Hepatocyte (in vitro differentiated cells): ENCODE data around the gene AGBL5. TPM values are rescaled to one million over a fixed set of nuclear protein-coding genes. Genes with fewer than 3 reads are reported as not detected.

Experiments
- DNase-seq: peaks from one replicate; pipeline ENCODE4 v3.0.0-alpha.2; 2016; ENCODE audit warnings: low spot score
- H2AFZ ChIP-seq: fragments of 200-600 bp; sonication (generic); 2 replicates; pipeline ENCODE4 v1.6.0; 2016; ENCODE audit warnings: antibody characterized with exemption, mild to moderate bottlenecking
- H3K27ac ChIP-seq: fragments of 200-600 bp; sonication (generic); 2 replicates; pipeline ENCODE4 v1.5.1; 2016; ENCODE audit warnings: mild to moderate bottlenecking
- H3K27me3 ChIP-seq: fragments of 200-600 bp; sonication (generic); 2 replicates; pipeline ENCODE4 v1.6.1; 2016
- H3K36me3 ChIP-seq: fragments of 200-600 bp; sonication (generic); replicated peaks from 2 replicates; pipeline ENCODE4 v1.5.1; 2016; ENCODE audit warnings: low read depth; ENCODE audit not compliant: insufficient read depth
- H3K4me1 ChIP-seq: fragments of 200-600 bp; sonication (generic); 2 replicates; pipeline ENCODE4 v1.5.1; 2016; ENCODE audit warnings: mild to moderate bottlenecking, moderate library complexity; ENCODE audit not compliant: insufficient read depth
- H3K4me2 ChIP-seq: fragments of 200-600 bp; sonication (generic); 2 replicates; pipeline ENCODE4 v1.6.0; 2016
- H3K4me3 ChIP-seq: fragments of 200-600 bp; sonication (generic); 2 replicates; pipeline ENCODE4 v1.5.1; 2016; ENCODE audit warnings: mild to moderate bottlenecking
- H3K79me2 ChIP-seq: fragments of 200-600 bp; sonication (generic); 2 replicates; pipeline ENCODE4 v1.6.0; 2017; ENCODE audit warnings: mild to moderate bottlenecking
- H3K9me2 ChIP-seq: fragments of 200-600 bp; sonication (generic); replicated peaks from 2 replicates; pipeline ENCODE4 v1.6.0; 2017; ENCODE audit warnings: mild to moderate bottlenecking; ENCODE audit not compliant: insufficient read depth
- H3K9me3 ChIP-seq: fragments of 200-600 bp; sonication (generic); 2 replicates; pipeline ENCODE4 v1.5.1; 2016; ENCODE audit warnings: low read depth, mild to moderate bottlenecking
- H4K20me1 ChIP-seq: fragments of 200-600 bp; sonication (generic); 2 replicates; pipeline ENCODE4 v1.6.0; 2016; ENCODE audit warnings: mild to moderate bottlenecking; ENCODE audit not compliant: insufficient read depth, poor library complexity, severe bottlenecking
- CTCF ChIP-seq: fragments of 200-600 bp; sonication (generic); IDR thresholded peaks from 2 replicates; pipeline ENCODE4 v1.5.1; 2016; ENCODE audit warnings: antibody characterized with exemption, mild to moderate bottlenecking; ENCODE audit not compliant: poor library complexity
- EZH2 ChIP-seq: fragments of 200-600 bp; sonication (generic); IDR thresholded peaks from 2 replicates; pipeline ENCODE4 v1.6.1; 2016; ENCODE audit warnings: antibody characterized with exemption, mild to moderate bottlenecking, borderline replicate concordance
- EZH2phosphoT487 ChIP-seq: fragments of 200-600 bp; sonication (generic); IDR thresholded peaks from one replicate; pipeline ENCODE4 v1.6.1; 2018; ENCODE audit warnings: antibody characterized with exemption, mild to moderate bottlenecking, low read depth, moderate library complexity; ENCODE audit not compliant: unreplicated experiment, severe bottlenecking
- WGBS: methylation state at CpG from one replicate; pipeline ENCODE4 v1.1.6; 2016; ENCODE audit warnings: low lambda C conversion rate; ENCODE audit errors: missing lambda C conversion rate; 5-methylcytosine and 5-hydroxymethylcytosine counted together
- polyA plus RNA-seq: library from polyadenylated mRNA; unstranded; fragments of >200 nt; fragmentation: Nextera tagmentation; extraction: Ambion mirVana; gene quantifications from 2 replicates; pipeline ENCODE4 v1.2.1, GENCODE V29; 2016
- total RNA-seq: library from RNA; depleted of rRNA; stranded (reverse); fragments of >200 nt; gene quantifications from 2 replicates; pipeline ENCODE4 v1.2.3, GENCODE V29; 2014

AGBL5 gene
- total and polyA plus RNA-seq, 2 experiments from 2014 or later: 12.9 to 20.2 TPM

GRCh38 chr2:27079233-27080139 is 28.0 kb downstream of the AGBL5 start:
- TF ChIP-seq EZH2 (no peak), CTCF (no peak), EZH2phosphoT487 (no peak)
- H2AFZ ChIP-seq: no peak overlapping the region
- H3K36me3 ChIP-seq: no peaks in the 10 kb centered on the region
- H4K20me1 ChIP-seq: peaks cover 3% of the 10 kb centered on the region
- H3K4me3 ChIP-seq: peak overlapping the region; percentile 61
- peaks cover 16% of the 10 kb centered on the region for H3K4me1 ChIP-seq
- H3K9me2 ChIP-seq: no peaks in the 10 kb centered on the region
- H3K79me2 ChIP-seq: peaks cover 21% of the 10 kb centered on the region
- peak overlapping the region; percentile 80 for H3K4me2 ChIP-seq
- peak overlapping the region; percentile 98 for H3K27ac ChIP-seq
- DNase-seq: no peak
- 67% methylated on average over 14 of the region's 14 CpGs for WGBS
- H3K27me3 ChIP-seq: no peaks in the 10 kb centered on the region
- H3K9me3 ChIP-seq: no peaks in the 10 kb centered on the region

- 88% methylated on average over 7 of the region's 7 CpGs for WGBS
- H2AFZ ChIP-seq: no peak overlapping the region
- peak overlapping the region; percentile 80 for H3K4me2 ChIP-seq
- no peaks in the 10 kb centered on the region for H3K27me3 ChIP-seq
- H3K4me1 ChIP-seq: peaks cover 16% of the 10 kb centered on the region
- no peaks in the 10 kb centered on the region for H3K9me3 ChIP-seq
- peak overlapping the region; percentile 31 for H3K27ac ChIP-seq
- peaks cover 3% of the 10 kb centered on the region for H4K20me1 ChIP-seq
- H3K4me3 ChIP-seq: no peak overlapping the region
- no peaks in the 10 kb centered on the region for H3K36me3 ChIP-seq
- no peak for DNase-seq
- TF ChIP-seq EZH2phosphoT487 (no peak), CTCF (no peak), EZH2 (no peak)
- H3K9me2 ChIP-seq: no peaks in the 10 kb centered on the region
- peaks cover 21% of the 10 kb centered on the region for H3K79me2 ChIP-seq
Measured at GRCh38 chr2:27080140-27080469, 28.6 kb downstream of the AGBL5 start.

- Histone ChIP-seq H3K79me2 (peaks cover 21% of the 10 kb centered on the region), H3K27me3 (no peaks in the 10 kb centered on the region), H3K4me2 (peak overlapping the region; percentile 80), H3K4me1 (peaks cover 17% of the 10 kb centered on the region), H3K9me2 (no peaks in the 10 kb centered on the region), H3K27ac (peak overlapping the region; percentile 16), H3K4me3 (no peak overlapping the region), H2AFZ (no peak overlapping the region), H4K20me1 (peaks cover 3% of the 10 kb centered on the region), H3K9me3 (no peaks in the 10 kb centered on the region), H3K36me3 (no peaks in the 10 kb centered on the region)
- no peak for TF ChIP-seq EZH2
- no peak for TF ChIP-seq CTCF
- TF ChIP-seq EZH2phosphoT487: no peak
- no peak for DNase-seq
- 93% methylated on average over 14 of the region's 14 CpGs for whole genome bisulfite sequencing
Measured at GRCh38 chr2:27080603-27080936, 29.1 kb downstream of the AGBL5 start.
